Suppressor macrophage treated with lipopolysaccharide for 4 hours (primary cell): ENCODE results near the gene MOK.

ENCODE experiments used
- DNase-seq: peaks from one replicate; pipeline ENCODE4 v3.0.0-alpha.2; 2020

MOK gene

GRCh38 chr14:102239231-102239630 lies 65.7 kb downstream of the MOK start:
- DNase-seq: no peak

DNA sequence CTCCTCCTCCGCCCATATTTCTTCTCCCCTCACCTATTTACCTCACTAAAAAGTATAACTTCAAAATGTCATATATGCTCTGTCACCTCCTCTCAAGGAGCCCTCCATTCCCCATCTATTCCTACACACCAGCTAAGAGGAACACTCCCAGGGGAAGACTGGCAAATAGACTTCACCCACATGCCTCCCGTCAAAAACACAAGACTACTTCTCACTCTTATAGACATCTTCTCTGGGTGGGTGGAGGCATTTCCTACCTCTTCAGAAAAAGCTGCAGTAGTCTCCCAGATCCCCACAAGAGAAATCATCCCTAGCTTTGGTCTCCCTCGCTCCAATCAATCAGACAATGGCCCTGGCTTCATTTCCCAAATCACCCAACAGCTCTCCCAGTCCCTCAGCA lies 66.2 kb downstream of the MOK start:
- no peak for DNase-seq

GRCh38 chr14:102238131-102238530 lies 66.8 kb downstream of the MOK start:
- DNase-seq: no peak

DNA sequence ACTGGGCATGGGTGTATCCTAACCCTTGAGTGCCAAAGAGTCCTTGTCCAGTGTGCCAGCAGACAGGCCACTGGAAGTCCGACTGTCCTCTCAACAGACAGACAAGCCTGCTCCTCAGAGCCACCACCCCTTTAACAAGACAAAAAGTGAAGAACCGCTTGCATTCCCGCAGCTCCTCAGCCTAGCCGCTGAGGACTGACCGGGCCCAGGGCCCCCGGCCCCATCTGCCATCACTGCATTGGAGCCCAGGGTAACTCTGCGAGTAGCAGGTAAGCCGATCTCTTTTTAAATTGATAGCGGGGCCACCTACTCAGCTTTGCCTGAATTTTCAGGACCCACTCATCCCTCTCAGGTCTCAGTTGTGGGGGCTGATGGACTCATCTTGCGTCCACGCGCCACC lies 68.9 kb downstream of the MOK start:
- no peak for DNase-seq

- DNase-seq: peak; percentile 77
Observed at GRCh38 chr14:102235275-102235897, 69.6 kb downstream of the MOK start.

GRCh38 chr14:102234331-102235264 lies 70.4 kb downstream of the MOK start:
- DNase-seq: no peak

GRCh38 chr14:102233081-102233480 lies 71.9 kb downstream of the MOK start:
- no peak for DNase-seq

DNA sequence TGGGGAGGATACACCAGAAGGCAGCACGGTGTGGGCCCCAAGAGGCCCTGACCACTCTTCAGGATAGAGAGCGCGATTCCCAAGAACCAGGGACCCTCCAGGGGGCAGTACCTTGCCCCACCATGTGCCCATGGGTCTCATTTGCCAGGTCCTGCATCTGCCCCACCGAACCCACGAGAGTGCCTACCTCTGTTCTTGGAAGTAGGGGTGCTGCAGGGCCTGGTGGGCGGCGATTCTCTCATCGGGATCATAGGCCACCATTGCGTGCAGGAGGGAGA lies 72.7 kb downstream of the MOK start:
- no peak for DNase-seq

GRCh38 chr14:102231476-102232347 lies 73.3 kb downstream of the MOK start:
- DNase-seq: no peak

DNA sequence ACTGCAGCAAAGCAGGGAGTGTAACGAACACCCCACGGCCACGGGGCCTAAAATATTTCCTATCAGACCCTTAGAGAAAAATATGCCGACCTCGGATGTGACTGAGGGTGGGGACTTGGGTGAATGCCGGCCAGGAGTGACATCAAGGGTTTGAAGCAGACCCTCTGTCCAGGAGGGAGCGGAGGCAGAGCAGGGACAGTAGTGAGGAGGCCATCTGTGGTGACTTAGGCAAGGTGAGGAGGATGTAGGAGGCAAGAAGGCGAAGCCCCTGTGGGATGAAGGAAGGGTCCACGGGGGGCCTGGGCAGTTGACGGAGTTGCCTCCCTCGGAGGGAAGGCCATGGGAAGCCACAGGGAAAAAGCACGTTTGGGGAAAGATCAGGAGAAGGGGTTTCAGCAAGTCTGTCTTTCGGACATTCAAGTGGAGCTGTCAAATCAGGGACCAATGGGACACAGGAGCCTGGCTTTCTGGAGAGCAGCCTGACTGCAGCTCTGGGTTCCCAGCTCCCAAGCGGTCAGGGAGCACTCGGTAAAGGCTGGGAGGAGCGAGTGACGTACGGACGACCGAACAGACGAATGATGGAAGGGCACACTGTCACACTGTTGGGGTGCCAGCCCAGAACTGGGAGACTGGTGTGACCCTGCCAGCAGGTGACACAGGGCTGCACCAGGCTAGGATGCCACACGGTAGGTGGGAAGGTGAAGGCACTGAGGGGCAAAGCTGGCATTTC lies 74.3 kb downstream of the MOK start:
- no peak for DNase-seq

- no peak for DNase-seq
Observed at GRCh38 chr14:102229739-102230092, 75.2 kb downstream of the MOK start.

DNA sequence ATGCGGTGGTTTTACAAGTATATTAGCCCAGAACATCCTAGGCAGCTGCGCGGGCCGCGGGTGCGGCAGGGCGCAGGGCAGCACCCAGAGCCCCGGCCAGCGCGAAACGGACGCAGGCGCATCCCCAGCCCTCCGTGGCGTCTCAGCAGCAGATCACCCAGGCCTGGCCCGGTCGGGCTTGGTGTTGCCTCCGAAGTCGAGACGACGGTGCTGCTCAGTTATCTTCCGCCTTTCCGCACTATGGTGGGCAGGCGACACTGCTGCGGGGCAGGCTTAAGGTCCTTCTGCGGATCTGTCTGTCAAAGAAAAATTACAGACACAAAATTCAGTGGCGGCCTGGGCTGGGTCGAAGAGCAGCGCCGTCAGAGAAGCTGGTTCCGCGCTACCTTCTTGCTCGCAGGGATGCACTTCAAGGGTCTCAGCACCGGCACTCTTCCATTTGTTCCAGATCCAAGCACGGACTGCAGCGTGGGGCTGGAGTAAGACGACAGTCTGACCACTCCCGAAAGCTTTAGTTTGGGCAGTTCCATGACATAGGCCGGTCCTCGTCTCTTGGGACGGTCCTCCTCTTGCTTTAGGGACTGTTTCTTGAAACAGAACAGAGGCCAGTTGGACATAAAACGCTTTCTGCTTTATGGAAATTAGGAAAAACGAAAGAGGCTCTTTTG lies 75.8 kb downstream of the MOK start:
- no peak for DNase-seq

- no peak for DNase-seq
Observed at GRCh38 chr14:102227184-102227964, 77.6 kb downstream of the MOK start.

DNA sequence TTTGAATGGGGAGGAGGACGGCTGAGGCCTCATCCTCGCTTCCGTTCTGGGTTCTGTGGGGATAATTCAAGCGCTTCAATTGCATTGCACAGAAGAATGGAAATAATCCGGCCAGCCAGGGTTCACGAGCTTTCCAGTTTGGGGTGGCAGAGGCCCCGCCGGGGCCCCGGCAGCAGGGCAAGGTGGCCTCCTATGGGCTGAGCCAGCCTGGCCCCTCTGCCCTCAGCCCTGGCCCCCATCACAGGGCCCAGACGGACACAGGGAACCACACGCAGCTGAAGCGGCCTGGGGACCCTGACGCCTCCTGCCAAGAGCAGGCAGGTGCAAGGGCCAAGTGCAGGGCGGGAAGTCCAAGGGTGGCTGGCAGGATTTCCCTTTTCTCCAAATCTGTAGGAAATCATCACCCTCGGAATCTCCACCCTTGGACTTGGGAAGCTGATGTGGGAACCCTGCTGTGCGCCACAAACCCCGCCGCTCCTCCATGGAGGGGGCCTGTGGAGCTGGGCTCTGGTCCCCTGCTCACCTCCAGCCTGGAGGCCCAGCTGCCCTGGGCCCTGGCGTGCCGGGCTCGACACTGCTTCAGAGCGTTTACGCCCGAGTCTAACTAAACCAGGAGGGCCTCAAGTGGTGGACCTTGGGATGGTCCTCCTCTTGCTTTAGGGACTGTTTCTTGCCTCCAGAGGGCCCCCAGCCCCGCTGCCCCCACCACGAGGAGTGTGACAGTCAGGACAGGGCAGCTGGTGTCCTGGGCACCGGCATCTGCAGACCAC lies 78.4 kb downstream of the MOK start:
- no peak for DNase-seq

DNA sequence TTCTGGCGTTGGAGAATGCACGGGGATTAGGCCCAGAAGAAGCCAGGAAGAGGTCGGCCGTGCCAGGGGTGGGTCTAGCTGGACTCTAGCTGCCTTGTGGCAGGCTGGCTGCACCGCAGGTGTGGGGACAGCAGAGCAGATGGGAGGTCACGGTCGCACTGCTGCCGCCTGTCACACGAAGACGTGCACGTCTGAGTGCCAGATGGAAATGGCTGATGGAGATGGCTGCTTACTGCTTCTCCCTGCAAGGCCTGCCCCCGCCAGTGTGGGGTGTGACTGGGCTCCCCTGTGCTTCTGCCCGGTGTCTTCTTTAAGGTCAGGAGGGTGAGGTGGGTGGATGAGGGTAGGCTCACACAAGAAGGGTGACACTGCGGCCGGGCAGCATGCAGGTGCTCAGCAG lies 79.0 kb downstream of the MOK start:
- DNase-seq: no peak

DNA sequence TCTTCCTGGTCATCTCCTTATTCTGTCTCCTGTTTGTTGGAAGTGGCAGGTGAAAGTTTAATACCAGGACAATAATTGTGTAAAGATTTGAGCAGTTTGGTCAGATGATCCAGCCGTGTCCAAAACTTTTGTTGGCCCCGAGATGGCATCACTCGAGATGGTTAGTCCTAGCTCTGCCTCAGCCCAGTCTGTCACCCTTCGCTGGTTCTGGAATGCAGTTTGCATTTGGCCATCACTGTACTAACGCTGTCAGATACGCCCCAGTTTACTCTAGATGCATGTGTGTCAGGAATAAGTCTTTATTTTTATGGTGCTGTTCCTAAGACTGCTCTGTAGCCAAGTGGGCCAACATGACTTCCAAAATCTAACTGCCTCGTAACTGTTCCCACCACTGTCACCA lies 79.6 kb downstream of the MOK start:
- no peak for DNase-seq

DNA sequence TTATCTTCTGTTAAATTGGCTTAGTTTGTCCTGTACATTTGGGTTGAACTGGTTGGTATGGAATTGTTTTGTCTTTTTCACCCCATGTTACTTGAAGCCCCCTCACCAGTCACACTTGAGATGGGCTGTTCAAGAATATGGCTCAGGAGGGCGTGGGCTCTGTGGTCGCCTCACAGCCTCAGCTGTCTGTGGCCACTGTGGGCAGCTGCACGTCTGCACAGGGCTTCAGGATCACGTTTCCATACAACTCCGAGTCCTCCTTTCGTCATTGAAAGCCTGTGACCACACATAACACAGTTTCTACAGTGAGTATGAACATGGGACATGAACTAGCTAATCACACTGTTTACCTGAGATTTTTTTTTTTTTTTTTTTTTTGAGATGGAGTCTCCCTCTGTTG lies 81.3 kb downstream of the MOK start:
- no peak for DNase-seq

- no peak for DNase-seq
Observed at GRCh38 chr14:102222751-102223150, 82.2 kb downstream of the MOK start.

- DNase-seq: no peak
Observed at GRCh38 chr14:102222009-102222575, 82.9 kb downstream of the MOK start.

- no peak for DNase-seq
Observed at GRCh38 chr14:102221026-102221425, 83.9 kb downstream of the MOK start.

GRCh38 chr14:102220031-102220430 lies 84.9 kb downstream of the MOK start:
- DNase-seq: no peak
